Measurements from ENCODE around the gene DTL. TPM values are rescaled to one million over a fixed set of nuclear protein-coding genes. Genes with fewer than 3 reads are reported as not detected.

Gene DTL
- total RNA-seq, 1 experiment from 2014 or later, result 41.0 TPM

DNA sequence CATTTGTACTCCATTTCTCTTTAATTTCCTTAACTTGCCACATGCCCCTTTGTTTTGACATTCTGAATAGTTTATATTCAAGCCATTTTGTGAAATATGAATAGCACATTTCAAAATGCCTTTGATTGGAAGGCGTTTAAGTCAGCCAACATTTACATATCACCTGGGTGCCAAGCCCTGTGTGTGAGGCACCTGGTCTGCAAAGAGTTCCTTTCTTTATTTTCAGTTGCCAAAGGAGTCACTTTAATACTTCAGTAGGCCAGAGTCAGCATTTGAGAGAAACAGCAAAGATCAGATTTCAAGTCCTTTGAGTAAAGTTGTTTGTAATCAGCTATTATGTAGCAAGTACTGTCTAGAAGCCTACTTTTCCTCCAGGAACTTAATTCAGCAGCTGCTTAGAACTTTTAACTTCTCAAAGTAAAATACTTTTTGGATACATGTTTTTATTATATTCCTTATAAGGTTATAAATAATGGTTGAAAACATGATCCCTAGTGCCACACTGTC is 70.8 kb downstream of the DTL start:
- H3K9ac ChIP-seq (ENCODE audit: low read length), result no peak overlapping the region
- no peaks in the 10 kb centered on the region for H3K4me1 ChIP-seq (ENCODE audit: control insufficient read depth in 1 of 2, insufficient read depth in 2 of 2, low read length in 2 of 2)
- H3K27ac ChIP-seq (ENCODE audit: low read depth, low read length), result no peak overlapping the region
- no peak overlapping the region for H3K4me3 ChIP-seq (replicated peaks in 1 of 2; ENCODE audit: low read depth in 1 of 2, low read length in 2 of 2)
- H3K36me3 ChIP-seq (ENCODE audit: control insufficient read depth in 1 of 2, insufficient read depth in 2 of 2, low read length in 2 of 2), result 0 out of 4 replicates have a peak, but pooled peaks cover 0 to 6% of the 10 kb centered on the region in 2 experiments
- no peaks in the 10 kb centered on the region for H3K9me2 ChIP-seq (ENCODE audit: insufficient read depth)
- BruUV-seq (replicated peaks), result no TSS peak
- intact Hi-C loops (cut with micrococcal nuclease), result no loop called here
- peaks cover 9% of the 10 kb centered on the region; the same call in 1 of the 2 replicates for H4K20me1 ChIP-seq (ENCODE audit: insufficient read depth)
- TF ChIP-seq, protein P1, sequence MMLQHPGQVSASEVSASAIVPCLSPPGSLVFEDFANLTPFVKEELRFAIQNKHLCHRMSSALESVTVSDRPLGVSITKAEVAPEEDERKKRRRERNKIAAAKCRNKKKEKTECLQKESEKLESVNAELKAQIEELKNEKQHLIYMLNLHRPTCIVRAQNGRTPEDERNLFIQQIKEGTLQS (IDR thresholded peaks at IDR 0.05), result no peak
- TF ChIP-seq JUND (IDR thresholded peaks at IDR 0.05), result no peak
- no peak for TF ChIP-seq YY1 (IDR thresholded peaks at IDR 0.05; ENCODE audit: extremely low read depth, insufficient replicate concordance, low read depth, low read length)
- TF ChIP-seq, protein P2, sequence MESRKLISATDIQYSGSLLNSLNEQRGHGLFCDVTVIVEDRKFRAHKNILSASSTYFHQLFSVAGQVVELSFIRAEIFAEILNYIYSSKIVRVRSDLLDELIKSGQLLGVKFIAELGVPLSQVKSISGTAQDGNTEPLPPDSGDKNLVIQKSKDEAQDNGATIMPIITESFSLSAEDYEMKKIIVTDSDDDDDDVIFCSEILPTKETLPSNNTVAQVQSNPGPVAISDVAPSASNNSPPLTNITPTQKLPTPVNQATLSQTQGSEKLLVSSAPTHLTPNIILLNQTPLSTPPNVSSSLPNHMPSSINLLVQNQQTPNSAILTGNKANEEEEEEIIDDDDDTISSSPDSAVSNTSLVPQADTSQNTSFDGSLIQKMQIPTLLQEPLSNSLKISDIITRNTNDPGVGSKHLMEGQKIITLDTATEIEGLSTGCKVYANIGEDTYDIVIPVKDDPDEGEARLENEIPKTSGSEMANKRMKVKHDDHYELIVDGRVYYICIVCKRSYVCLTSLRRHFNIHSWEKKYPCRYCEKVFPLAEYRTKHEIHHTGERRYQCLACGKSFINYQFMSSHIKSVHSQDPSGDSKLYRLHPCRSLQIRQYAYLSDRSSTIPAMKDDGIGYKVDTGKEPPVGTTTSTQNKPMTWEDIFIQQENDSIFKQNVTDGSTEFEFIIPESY (IDR thresholded peaks at IDR 0.05; ENCODE audit: extremely low read depth, insufficient replicate concordance, low read length), result no peak
- TF ChIP-seq CBX3 (IDR thresholded peaks at IDR 0.05; ENCODE audit: low read depth), result no peak
- no peak for TF ChIP-seq EGR1 (IDR thresholded peaks at IDR 0.05; ENCODE audit: low read depth)
- no peak for TF ChIP-seq FOSL1 (IDR thresholded peaks at IDR 0.05; ENCODE audit: low read depth)
- no peak for TF ChIP-seq EZH2 (IDR thresholded peaks at IDR 0.05)
- no peak for TF ChIP-seq SRF (IDR thresholded peaks at IDR 0.05; ENCODE audit: low read depth)
- TF ChIP-seq RAD21 (IDR thresholded peaks at IDR 0.05; ENCODE audit: low read depth), result no peak
- TF ChIP-seq POLR2A (IDR thresholded peaks at IDR 0.05; ENCODE audit: borderline replicate concordance, extremely low read depth, insufficient read depth, insufficient read length), result no peak
- TF ChIP-seq POLR2AphosphoS5 (IDR thresholded peaks at IDR 0.05; ENCODE audit: low read depth, low read length), result no peak
- no peak for TF ChIP-seq ELF1 (IDR thresholded peaks at IDR 0.05; ENCODE audit: borderline replicate concordance, low read depth)
- TF ChIP-seq TCF7L2 (IDR thresholded peaks at IDR 0.05; ENCODE audit: borderline replicate concordance, extremely low read depth, insufficient read depth, insufficient read length), result no peak
- TF ChIP-seq SP1 (IDR thresholded peaks at IDR 0.05; ENCODE audit: low read depth), result no peak
- no peak for TF ChIP-seq ZNF274 (IDR thresholded peaks at IDR 0.05; ENCODE audit: low read depth, low read length)
- no peak for TF ChIP-seq EZH2phosphoT487 (IDR thresholded peaks at IDR 0.05; ENCODE audit: borderline replicate concordance)
- TF ChIP-seq, protein P3, sequence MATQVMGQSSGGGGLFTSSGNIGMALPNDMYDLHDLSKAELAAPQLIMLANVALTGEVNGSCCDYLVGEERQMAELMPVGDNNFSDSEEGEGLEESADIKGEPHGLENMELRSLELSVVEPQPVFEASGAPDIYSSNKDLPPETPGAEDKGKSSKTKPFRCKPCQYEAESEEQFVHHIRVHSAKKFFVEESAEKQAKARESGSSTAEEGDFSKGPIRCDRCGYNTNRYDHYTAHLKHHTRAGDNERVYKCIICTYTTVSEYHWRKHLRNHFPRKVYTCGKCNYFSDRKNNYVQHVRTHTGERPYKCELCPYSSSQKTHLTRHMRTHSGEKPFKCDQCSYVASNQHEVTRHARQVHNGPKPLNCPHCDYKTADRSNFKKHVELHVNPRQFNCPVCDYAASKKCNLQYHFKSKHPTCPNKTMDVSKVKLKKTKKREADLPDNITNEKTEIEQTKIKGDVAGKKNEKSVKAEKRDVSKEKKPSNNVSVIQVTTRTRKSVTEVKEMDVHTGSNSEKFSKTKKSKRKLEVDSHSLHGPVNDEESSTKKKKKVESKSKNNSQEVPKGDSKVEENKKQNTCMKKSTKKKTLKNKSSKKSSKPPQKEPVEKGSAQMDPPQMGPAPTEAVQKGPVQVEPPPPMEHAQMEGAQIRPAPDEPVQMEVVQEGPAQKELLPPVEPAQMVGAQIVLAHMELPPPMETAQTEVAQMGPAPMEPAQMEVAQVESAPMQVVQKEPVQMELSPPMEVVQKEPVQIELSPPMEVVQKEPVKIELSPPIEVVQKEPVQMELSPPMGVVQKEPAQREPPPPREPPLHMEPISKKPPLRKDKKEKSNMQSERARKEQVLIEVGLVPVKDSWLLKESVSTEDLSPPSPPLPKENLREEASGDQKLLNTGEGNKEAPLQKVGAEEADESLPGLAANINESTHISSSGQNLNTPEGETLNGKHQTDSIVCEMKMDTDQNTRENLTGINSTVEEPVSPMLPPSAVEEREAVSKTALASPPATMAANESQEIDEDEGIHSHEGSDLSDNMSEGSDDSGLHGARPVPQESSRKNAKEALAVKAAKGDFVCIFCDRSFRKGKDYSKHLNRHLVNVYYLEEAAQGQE (IDR thresholded peaks at IDR 0.05; ENCODE audit: low read depth), result no peak
- CTCF ChIA-PET, result no interaction called here
- H3K4me2 ChIP-seq (ENCODE audit: low read length), result no peak overlapping the region
- RAD21 ChIA-PET (ENCODE audit: low non-redundant PET in 1 of 2, low total read pairs in 2 of 2, uncharacterized antibody in 2 of 2, unreplicated experiment in 2 of 2), result no interaction called here
- H2AFZ ChIP-seq (ENCODE audit: low read depth, low read length, poor library complexity, severe bottlenecking), result no peak overlapping the region
- 0 out of 2 replicates have a peak, but pooled peaks cover 5% of the 10 kb centered on the region for H3K79me2 ChIP-seq (ENCODE audit: insufficient read depth, low read length)
- no peaks in the 10 kb centered on the region for H3K9me3 ChIP-seq (ENCODE audit: control insufficient read depth in 1 of 2, insufficient read depth in 1 of 2, low read depth in 1 of 2, low read length in 2 of 2)
- no peaks in the 10 kb centered on the region for H3K27me3 ChIP-seq (ENCODE audit: insufficient read depth, low read length)
- no peak for DNase-seq (ENCODE audit: low read depth, low spot score)
- ATAC-seq, result no peak
- POLR2A ChIA-PET, result no interaction called here

Data from HCT116 (cell line).